GM12873 (cell line): ENCODE results near the gene AGFG1.

Source experiments
- TF ChIP-seq, protein P1 (sequence below): IDR thresholded peaks from 2 replicates; pipeline ENCODE4 v1.5.1; 2012; ENCODE audit warnings: low read depth, mild to moderate bottlenecking, moderate library complexity, low read length, control low read depth; ENCODE audit not compliant: insufficient read depth; ENCODE audit errors: missing control alignments

The AGFG1 gene, protein sequence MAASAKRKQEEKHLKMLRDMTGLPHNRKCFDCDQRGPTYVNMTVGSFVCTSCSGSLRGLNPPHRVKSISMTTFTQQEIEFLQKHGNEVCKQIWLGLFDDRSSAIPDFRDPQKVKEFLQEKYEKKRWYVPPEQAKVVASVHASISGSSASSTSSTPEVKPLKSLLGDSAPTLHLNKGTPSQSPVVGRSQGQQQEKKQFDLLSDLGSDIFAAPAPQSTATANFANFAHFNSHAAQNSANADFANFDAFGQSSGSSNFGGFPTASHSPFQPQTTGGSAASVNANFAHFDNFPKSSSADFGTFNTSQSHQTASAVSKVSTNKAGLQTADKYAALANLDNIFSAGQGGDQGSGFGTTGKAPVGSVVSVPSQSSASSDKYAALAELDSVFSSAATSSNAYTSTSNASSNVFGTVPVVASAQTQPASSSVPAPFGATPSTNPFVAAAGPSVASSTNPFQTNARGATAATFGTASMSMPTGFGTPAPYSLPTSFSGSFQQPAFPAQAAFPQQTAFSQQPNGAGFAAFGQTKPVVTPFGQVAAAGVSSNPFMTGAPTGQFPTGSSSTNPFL

DNA sequence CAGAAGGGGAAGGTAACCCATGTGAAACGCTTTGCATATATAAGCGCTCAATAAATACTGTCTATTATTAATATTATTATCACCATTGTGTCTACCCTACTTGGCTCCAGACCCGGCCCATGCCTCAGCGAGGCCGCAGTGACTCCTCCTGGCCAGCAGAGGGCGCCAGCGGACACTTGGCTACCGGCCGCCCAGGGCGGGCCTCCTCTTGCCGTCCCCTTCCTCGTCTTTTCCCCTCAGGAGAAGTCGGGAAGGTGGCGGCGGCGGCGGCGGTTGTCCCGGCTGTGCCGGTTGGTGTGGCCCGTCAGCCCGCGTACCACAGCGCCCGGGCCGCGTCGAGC lies at the start of gene AGFG1:
Gene AGFG1, plus strand, starts transcription at position 233 of the 341 bp plus-strand sequence. CDS start 266 bp downstream, outside the sequence.
- TF ChIP-seq, protein P1, sequence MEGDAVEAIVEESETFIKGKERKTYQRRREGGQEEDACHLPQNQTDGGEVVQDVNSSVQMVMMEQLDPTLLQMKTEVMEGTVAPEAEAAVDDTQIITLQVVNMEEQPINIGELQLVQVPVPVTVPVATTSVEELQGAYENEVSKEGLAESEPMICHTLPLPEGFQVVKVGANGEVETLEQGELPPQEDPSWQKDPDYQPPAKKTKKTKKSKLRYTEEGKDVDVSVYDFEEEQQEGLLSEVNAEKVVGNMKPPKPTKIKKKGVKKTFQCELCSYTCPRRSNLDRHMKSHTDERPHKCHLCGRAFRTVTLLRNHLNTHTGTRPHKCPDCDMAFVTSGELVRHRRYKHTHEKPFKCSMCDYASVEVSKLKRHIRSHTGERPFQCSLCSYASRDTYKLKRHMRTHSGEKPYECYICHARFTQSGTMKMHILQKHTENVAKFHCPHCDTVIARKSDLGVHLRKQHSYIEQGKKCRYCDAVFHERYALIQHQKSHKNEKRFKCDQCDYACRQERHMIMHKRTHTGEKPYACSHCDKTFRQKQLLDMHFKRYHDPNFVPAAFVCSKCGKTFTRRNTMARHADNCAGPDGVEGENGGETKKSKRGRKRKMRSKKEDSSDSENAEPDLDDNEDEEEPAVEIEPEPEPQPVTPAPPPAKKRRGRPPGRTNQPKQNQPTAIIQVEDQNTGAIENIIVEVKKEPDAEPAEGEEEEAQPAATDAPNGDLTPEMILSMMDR, result peak; percentile 94

DNA sequence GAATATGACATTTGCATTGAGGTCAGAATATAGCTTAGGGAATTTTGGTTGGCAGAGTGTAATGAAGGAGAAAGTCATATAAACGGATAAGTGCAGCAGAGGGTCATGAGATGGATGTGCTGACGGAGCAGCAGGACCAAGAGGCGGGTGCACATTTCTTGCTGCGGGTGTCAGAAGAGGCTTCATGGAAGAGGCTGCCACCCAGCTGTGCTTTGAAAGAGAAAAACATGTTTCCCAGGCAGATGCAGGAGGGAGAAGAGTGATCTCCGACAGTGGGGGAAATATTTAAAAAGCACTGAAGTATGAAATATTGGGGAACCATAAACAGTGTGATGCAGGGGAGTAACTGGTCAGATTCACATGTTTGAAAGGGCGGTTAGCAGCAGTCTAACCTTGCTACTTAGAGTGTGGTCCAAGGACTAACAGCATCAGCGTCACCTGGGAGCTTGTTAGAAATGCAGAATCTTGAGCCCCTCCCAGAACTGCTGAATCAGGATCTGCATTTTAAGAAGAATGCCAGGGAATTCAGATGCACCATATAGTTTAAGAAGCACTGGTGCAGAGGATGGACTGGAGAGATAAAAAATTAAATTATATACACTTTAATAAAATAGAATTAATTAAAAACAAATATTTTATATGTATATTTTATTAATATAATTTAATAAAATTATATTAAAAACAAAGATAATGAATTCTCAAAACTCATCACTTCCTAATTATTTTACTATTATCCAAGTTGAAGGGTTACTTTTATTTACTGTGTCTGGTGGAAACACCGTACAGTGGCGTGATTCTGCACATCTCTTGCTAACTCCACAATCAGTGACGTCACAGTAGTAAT lies 48.1 kb upstream of the AGFG1 start:
- TF ChIP-seq, protein P1, result no peak

DNA sequence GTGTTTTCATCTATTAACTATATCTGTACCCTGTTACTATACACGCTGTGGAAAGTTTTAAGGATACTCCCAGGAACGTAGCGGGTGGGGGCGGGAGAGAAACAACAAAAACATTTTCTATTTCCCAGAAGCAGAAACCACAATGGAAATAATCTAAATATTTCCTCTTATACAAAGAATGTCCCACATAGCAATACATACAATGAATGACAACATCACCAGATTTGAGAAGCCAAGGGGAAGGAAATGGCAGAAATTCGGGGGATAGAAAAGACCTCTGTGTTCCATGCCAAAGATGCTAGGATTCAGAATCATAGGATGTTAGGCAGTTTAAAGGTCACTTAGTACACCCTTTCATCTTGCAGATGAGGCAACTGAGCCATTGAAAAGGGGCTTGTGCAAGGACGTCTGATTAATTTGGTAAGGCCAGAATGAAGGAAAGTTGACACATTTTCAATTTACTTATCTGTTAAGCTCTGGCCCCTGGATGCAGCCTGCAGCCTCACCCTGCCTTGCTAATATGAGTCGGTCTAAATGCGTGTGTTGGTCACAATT lies 43.1 kb upstream of the AGFG1 start:
- TF ChIP-seq, protein P1, result no peak

DNA sequence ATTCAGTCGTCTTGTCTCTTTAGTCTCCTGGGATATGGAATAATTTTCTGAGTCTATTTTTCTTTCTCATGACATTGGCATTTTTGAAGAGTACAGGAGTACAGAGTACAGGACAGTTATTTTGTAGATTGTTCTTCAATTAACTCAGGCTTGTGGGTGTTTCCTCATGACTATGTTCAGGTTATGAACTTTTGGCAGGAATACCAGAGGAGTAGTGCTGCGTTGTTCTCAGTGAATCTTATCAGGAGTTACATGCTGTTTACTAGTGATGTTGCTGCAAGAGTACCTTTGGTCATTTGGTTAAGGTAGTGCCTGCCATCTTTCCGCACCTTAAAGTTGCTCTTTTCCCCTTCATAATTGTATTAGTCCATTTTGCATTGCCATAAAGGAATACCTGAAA lies 41.3 kb upstream of the AGFG1 start:
- TF ChIP-seq, protein P1, result no peak

DNA sequence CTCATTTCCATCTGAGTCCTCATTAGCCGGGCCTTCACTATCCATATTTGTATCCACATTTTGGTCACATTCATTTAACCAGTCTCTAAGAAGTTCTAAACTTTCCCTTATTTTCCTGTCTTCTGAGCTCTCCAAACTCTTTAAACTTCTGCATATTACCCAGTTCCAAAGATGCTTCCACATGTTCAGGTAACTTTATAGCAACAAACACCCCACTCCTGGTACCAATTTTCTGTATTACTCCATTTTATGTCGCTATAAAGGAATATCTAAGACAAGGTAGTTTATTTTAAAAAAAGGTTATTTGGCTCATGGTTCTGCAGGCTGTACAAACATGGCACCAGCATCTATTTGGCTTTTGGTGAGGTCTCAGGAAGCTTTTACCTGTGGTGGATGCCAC lies 38.8 kb upstream of the AGFG1 start:
- TF ChIP-seq, protein P1, result no peak

DNA sequence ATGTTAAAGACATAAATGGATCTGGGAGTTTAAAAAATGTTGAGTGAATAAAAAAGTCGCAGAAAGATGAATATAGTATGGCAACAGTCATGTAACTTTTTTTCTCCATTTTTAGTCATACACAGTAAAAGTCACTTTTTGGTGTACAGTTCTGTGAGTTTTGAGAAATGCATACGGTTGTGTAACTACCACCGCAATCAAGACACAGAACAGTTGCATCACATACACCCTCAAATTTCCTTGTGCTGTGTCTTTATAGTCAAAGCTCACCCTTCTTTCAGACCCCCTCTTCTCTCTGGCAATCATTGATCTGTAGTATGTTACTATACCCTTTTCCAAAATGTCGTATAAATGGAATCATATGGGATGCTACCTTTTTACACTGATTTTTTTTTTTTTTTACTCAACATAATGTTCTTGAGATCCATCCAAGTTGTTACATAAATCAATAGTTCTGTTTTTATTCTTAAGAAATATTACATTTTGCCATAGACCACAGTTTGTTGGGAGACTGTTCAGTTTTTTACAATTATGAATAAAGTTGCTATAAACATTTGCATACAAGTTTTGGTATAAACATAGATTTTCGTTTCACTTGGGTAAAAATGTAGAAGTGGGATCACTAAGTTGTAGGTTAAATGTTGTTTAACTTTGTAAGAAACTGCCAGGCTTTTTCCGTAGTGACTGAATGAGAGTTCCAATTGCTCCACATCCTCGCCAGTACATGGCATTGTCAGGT lies 35.4 kb upstream of the AGFG1 start:
- TF ChIP-seq, protein P1, result no peak
